Activated CD8-positive, alpha-beta T cell treated with anti-CD3 and anti-CD28 coated beads, Interleukin-2, amount 10 ng/mL, durations not matched to agents 7 days and 5 days (primary cell): ENCODE results near the gene FAM161A. TPM values are rescaled to one million over a fixed set of nuclear protein-coding genes. Genes with fewer than 3 reads are reported as not detected.

Experiments used
- total RNA-seq, 2 experiments: library from RNA; stranded (reverse); gene quantifications; one replicate each; pipeline ENCODE4 v1.2.3, GENCODE V29; 2021

Gene FAM161A
- total RNA-seq, 2 experiments from 2014 or later, result 4.5 to 5.3 TPM

Other genes starting within 250 kb of the FAM161A start
- 100 to 1,000 TPM; 177 to 189 TPM for gene CCT4, start 34.6 kb upstream of the FAM161A start, total RNA-seq
- gene COMMD1, start 51.6 kb upstream of the FAM161A start, total RNA-seq, result 10 to 100 TPM; 29.3 to 30.5 TPM